HEK293 (cell line): ENCODE results near the gene TMEM158.

Source experiments
- CTCF ChIA-PET: fragments of 350-600 bp; formaldehyde crosslinking; extraction: SDS; loops from one replicate; lab custom pipeline; 2021; ENCODE audit warnings: antibody characterized with exemption; lab: Yijun Ruan, JAX
- POLR2A ChIA-PET: fragments of 300-600 bp; formaldehyde crosslinking; extraction: SDS; loops from one replicate; lab custom pipeline; 2020; ENCODE audit warnings: antibody characterized with exemption, inconsistent platforms; lab: Yijun Ruan, JAX
- H3K27ac ChIP-seq: fragments of 200-500 bp; sonication (Bioruptor generic); 2 replicates; pipeline ENCODE4 v1.5.1; 2014; ENCODE audit warnings: low read depth, low read length, control low read depth, inconsistent platforms; ENCODE audit errors: extremely low read depth
- H3K36me3 ChIP-seq, 2 experiments: fragments of 200-500 bp in 1 of 2; sonication (Bioruptor generic) in 1 of 2; 1 replicate in 1 of 2; 2 replicates in 1 of 2; pipeline ENCODE4 v1.5.1; 2014 to 2017; ENCODE audit warnings: inconsistent platforms in 2 of 2, low read length in 2 of 2; ENCODE audit not compliant: control insufficient read depth in 2 of 2, insufficient read depth in 1 of 2
- H3K4me1 ChIP-seq: fragments of 200-500 bp; sonication (Bioruptor generic); 2 replicates; pipeline ENCODE4 v1.5.1; 2014; ENCODE audit warnings: mild to moderate bottlenecking, low read length, inconsistent platforms; ENCODE audit not compliant: control insufficient read depth, insufficient read depth
- H3K4me3 ChIP-seq: 2 replicates; pipeline ENCODE4 v1.5.1; 2011; ENCODE audit warnings: low read depth, mild to moderate bottlenecking, control low read depth, low read length, moderate library complexity
- H3K9me3 ChIP-seq: fragments of 200-500 bp; sonication (Bioruptor generic); 2 replicates; pipeline ENCODE4 v1.5.1; 2014; ENCODE audit warnings: low read depth, low read length, inconsistent platforms; ENCODE audit not compliant: control insufficient read depth, insufficient read depth
- GLIS2 ChIP-seq: fragments of 450-650 bp; formaldehyde crosslinking; IDR thresholded peaks from 2 replicates; pipeline ENCODE4 v1.5.1; 2016; ENCODE audit warnings: missing biosample characterization, missing genetic modification characterization
- INSM2 ChIP-seq: fragments of 450-650 bp; formaldehyde crosslinking; IDR thresholded peaks from 2 replicates; pipeline ENCODE4 v1.5.1; 2016; ENCODE audit warnings: missing biosample characterization, missing genetic modification characterization
- MYNN ChIP-seq: fragments of 450-650 bp; formaldehyde crosslinking; IDR thresholded peaks from 2 replicates; pipeline ENCODE4 v1.5.1; 2016; ENCODE audit warnings: missing biosample characterization, missing genetic modification characterization, borderline replicate concordance
- TSHZ1 ChIP-seq: fragments of 450-650 bp; formaldehyde crosslinking; IDR thresholded peaks from 2 replicates; pipeline ENCODE4 v1.5.1; 2016; ENCODE audit warnings: missing biosample characterization, missing genetic modification characterization, borderline replicate concordance
- ZBTB7A ChIP-seq: fragments of 450-650 bp; formaldehyde crosslinking; IDR thresholded peaks from 2 replicates; pipeline ENCODE4 v1.5.1; 2016; ENCODE audit warnings: low read depth, missing biosample characterization, missing genetic modification characterization
- ZNF10 ChIP-seq: fragments of 450-650 bp; formaldehyde crosslinking; IDR thresholded peaks from 2 replicates; pipeline ENCODE4 v1.5.1; 2017; ENCODE audit warnings: missing biosample characterization, missing genetic modification characterization
- ZNF114 ChIP-seq: fragments of 450-650 bp; formaldehyde crosslinking; IDR thresholded peaks from 2 replicates; pipeline ENCODE4 v1.5.0; 2017; ENCODE audit warnings: missing biosample characterization, missing genetic modification characterization
- ZNF133 ChIP-seq: fragments of 450-650 bp; formaldehyde crosslinking; IDR thresholded peaks from 2 replicates; pipeline ENCODE4 v1.5.1; 2016; ENCODE audit warnings: missing biosample characterization, missing genetic modification characterization
- ZNF16 ChIP-seq: fragments of 450-650 bp; formaldehyde crosslinking; IDR thresholded peaks from 2 replicates; pipeline ENCODE4 v1.5.1; 2016; ENCODE audit warnings: low read depth, missing biosample characterization, missing genetic modification characterization
- ZNF274 ChIP-seq, 2 experiments: fragments of 200-500 bp in 1 of 2; fragments of 450-650 bp in 1 of 2; sonication (Bioruptor generic) in 1 of 2; formaldehyde crosslinking in 1 of 2; IDR thresholded peaks; 2 replicates each; pipeline versions ENCODE4 v1.5.1 to v1.6.1; 2014 to 2016; ENCODE audit warnings: borderline replicate concordance in 1 of 2, inconsistent platforms in 1 of 2, low read length in 1 of 2, missing biosample characterization in 1 of 2, missing genetic modification characterization in 1 of 2
- ZNF324 ChIP-seq: fragments of 450-650 bp; formaldehyde crosslinking; IDR thresholded peaks from 2 replicates; pipeline ENCODE4 v1.5.1; 2016; ENCODE audit warnings: missing biosample characterization, missing genetic modification characterization
- ZNF354C ChIP-seq: fragments of 450-650 bp; formaldehyde crosslinking; IDR thresholded peaks from 2 replicates; pipeline ENCODE4 v1.5.1; 2016; ENCODE audit warnings: missing biosample characterization, missing genetic modification characterization, low read depth, borderline replicate concordance
- ZNF394 ChIP-seq: fragments of 450-650 bp; formaldehyde crosslinking; IDR thresholded peaks from 2 replicates; pipeline ENCODE4 v1.5.1; 2016; ENCODE audit warnings: missing biosample characterization, missing genetic modification characterization, mild to moderate bottlenecking, moderate library complexity, borderline replicate concordance
- ZNF423 ChIP-seq: fragments of 450-650 bp; formaldehyde crosslinking; IDR thresholded peaks from 2 replicates; pipeline ENCODE4 v1.5.1; 2016; ENCODE audit warnings: missing biosample characterization, missing genetic modification characterization
- ZNF544 ChIP-seq: fragments of 450-650 bp; formaldehyde crosslinking; IDR thresholded peaks from 2 replicates; pipeline ENCODE4 v1.5.0; 2017; ENCODE audit warnings: missing biosample characterization, missing genetic modification characterization
- ZNF596 ChIP-seq: fragments of 450-650 bp; IDR thresholded peaks from 2 replicates; pipeline ENCODE4 v1.5.0; 2018; ENCODE audit warnings: missing biosample characterization, mild to moderate bottlenecking, missing genetic modification characterization, moderate library complexity
- ZNF768 ChIP-seq: fragments of 450-650 bp; formaldehyde crosslinking; IDR thresholded peaks from 2 replicates; pipeline ENCODE4 v1.5.1; 2018; ENCODE audit warnings: missing biosample characterization, mild to moderate bottlenecking, missing genetic modification characterization
- ZNF792 ChIP-seq: fragments of 450-650 bp; formaldehyde crosslinking; IDR thresholded peaks from 2 replicates; pipeline ENCODE4 v1.5.1; 2016; ENCODE audit warnings: missing biosample characterization, missing genetic modification characterization
- TF ChIP-seq, protein P1 (sequence below): fragments of 450-650 bp; formaldehyde crosslinking; IDR thresholded peaks from 2 replicates; pipeline ENCODE4 v1.5.1; 2016; ENCODE audit warnings: missing biosample characterization, missing genetic modification characterization
- TF ChIP-seq, protein P2 (sequence below): fragments of 450-650 bp; formaldehyde crosslinking; IDR thresholded peaks from 2 replicates; pipeline ENCODE4 v1.5.1; 2017; ENCODE audit warnings: missing biosample characterization, missing genetic modification characterization
- TF ChIP-seq, protein P3 (sequence below): fragments of 450-650 bp; formaldehyde crosslinking; IDR thresholded peaks from 2 replicates; pipeline ENCODE4 v1.5.1; 2016; ENCODE audit warnings: missing biosample characterization, missing genetic modification characterization

TMEM158 gene

DNA sequence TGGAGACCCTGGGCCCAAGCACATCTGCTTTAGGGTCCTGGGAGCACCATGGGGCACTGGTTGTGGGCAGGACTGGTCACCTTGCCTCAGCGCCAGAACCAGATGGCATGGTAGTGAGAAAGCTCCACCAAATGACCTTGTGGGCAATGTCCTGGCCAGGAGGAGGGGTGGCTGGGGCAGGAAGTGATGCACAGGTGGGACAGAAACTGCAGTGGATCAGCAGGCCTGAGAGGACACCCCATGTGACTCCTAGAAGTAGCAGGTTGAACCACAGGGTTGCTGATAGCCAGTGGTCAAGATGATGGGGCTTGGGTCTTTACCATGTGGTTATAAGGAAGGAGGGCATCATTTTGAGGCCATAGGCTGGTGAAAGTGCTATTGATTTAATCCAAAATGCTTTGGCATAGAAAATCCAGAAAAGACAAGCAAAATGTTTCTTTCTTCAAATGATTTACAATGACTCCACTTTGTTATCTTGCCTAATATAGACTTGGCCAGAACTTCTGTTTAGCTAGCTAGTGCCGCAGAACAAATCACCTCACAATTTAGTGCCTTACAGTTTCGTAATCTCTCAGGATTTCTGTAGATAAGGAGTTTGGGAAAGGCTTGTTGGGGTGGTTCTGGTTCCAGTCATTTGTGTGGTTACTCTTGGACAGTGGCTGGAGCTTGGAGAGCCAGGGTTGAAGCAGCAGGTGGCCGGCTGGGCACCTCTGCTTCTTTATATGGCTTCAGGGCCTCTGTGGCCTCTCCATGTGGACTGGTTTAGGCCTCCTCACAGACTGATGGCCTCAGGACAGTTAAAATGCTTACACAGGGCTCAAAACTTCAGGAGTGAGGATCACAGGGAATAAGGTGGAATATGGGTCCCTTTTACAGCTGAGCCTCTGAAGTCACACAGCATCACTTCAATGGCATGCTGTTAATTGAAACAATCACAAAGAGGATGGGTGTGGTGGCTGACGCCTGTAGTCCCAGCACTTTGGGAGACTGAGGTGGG lies 27.5 kb downstream of the TMEM158 start:
- TF ChIP-seq ZNF324 (tag by site-specific recombination) (no peak), ZNF354C (tag by site-specific recombination) (no peak), ZNF16 (no peak)
- TF ChIP-seq, protein P1, sequence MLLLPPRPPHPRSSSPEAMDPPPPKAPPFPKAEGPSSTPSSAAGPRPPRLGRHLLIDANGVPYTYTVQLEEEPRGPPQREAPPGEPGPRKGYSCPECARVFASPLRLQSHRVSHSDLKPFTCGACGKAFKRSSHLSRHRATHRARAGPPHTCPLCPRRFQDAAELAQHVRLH (tag by site-specific recombination), result no peak
- TF ChIP-seq, protein P2, sequence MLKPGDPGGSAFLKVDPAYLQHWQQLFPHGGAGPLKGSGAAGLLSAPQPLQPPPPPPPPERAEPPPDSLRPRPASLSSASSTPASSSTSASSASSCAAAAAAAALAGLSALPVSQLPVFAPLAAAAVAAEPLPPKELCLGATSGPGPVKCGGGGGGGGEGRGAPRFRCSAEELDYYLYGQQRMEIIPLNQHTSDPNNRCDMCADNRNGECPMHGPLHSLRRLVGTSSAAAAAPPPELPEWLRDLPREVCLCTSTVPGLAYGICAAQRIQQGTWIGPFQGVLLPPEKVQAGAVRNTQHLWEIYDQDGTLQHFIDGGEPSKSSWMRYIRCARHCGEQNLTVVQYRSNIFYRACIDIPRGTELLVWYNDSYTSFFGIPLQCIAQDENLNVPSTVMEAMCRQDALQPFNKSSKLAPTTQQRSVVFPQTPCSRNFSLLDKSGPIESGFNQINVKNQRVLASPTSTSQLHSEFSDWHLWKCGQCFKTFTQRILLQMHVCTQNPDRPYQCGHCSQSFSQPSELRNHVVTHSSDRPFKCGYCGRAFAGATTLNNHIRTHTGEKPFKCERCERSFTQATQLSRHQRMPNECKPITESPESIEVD (tag by site-specific recombination), result no peak
- Histone ChIP-seq H3K27ac (no peak overlapping the region), H3K36me3 (no peaks in the 10 kb centered on the region), H3K4me1 (no peaks in the 10 kb centered on the region), H3K4me3 (no peak overlapping the region), H3K9me3 (no peaks in the 10 kb centered on the region)
- ChIA-PET CTCF (interaction anchor here (0.6 to 1.3 kb wide), 3 partner anchors 11 to 344 kb away, joined by 4 to 5 read pairs (median 5); no protein-coding TSS in a partner anchor), POLR2A (no interaction called here)

DNA sequence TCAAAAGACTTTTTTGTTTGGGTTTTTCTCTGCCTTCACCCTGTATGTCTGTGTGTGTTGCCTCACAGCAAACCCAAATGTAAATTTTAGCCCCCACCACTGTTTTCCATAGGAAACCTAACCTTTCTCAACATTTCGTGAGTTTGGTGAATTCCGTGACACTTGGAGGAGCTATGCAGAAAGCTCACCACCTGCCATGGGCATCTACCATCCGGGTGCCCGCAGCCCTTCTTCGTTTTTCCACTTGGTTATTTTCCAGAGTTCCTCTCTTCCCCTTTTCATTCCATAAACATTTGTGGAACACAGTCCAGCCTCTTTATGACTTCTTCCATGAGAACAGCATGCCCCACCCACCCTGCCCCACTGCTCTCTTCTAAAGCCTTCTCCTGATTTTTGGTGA lies 31.3 kb downstream of the TMEM158 start:
- Histone ChIP-seq H3K4me1 (no peaks in the 10 kb centered on the region), H3K36me3 (no peaks in the 10 kb centered on the region), H3K4me3 (no peak overlapping the region), H3K27ac (no peak overlapping the region), H3K9me3 (no peaks in the 10 kb centered on the region)
- ChIA-PET POLR2A (no interaction called here), CTCF (interaction anchor here (0.6 to 1.2 kb wide), 3 partner anchors 15 to 464 kb away, joined by 3 to 4 read pairs (median 3); no protein-coding TSS in a partner anchor)
- TF ChIP-seq GLIS2 (tag by site-specific recombination) (no peak), ZNF10 (tag by site-specific recombination) (no peak), ZNF792 (tag by site-specific recombination) (no peak), ZBTB7A (tag by site-specific recombination) (no peak), ZNF114 (tag by site-specific recombination) (no peak), ZNF274 (IDR thresholded peaks at IDR 0.05; ENCODE audit: low read length) (no peak), ZNF274 (tag by site-specific recombination; IDR thresholded peaks at IDR 0.05; ENCODE audit: borderline replicate concordance) (no peak), ZNF394 (tag by site-specific recombination) (no peak), TSHZ1 (no peak), ZNF133 (no peak), ZNF423 (tag by site-specific recombination) (no peak), ZNF544 (tag by site-specific recombination) (no peak), MYNN (no peak), ZNF596 (tag by site-specific recombination) (no peak), INSM2 (tag by site-specific recombination) (no peak), ZNF768 (tag by site-specific recombination) (no peak)
- TF ChIP-seq, protein P1 (tag by site-specific recombination), result no peak
- TF ChIP-seq, protein P3, sequence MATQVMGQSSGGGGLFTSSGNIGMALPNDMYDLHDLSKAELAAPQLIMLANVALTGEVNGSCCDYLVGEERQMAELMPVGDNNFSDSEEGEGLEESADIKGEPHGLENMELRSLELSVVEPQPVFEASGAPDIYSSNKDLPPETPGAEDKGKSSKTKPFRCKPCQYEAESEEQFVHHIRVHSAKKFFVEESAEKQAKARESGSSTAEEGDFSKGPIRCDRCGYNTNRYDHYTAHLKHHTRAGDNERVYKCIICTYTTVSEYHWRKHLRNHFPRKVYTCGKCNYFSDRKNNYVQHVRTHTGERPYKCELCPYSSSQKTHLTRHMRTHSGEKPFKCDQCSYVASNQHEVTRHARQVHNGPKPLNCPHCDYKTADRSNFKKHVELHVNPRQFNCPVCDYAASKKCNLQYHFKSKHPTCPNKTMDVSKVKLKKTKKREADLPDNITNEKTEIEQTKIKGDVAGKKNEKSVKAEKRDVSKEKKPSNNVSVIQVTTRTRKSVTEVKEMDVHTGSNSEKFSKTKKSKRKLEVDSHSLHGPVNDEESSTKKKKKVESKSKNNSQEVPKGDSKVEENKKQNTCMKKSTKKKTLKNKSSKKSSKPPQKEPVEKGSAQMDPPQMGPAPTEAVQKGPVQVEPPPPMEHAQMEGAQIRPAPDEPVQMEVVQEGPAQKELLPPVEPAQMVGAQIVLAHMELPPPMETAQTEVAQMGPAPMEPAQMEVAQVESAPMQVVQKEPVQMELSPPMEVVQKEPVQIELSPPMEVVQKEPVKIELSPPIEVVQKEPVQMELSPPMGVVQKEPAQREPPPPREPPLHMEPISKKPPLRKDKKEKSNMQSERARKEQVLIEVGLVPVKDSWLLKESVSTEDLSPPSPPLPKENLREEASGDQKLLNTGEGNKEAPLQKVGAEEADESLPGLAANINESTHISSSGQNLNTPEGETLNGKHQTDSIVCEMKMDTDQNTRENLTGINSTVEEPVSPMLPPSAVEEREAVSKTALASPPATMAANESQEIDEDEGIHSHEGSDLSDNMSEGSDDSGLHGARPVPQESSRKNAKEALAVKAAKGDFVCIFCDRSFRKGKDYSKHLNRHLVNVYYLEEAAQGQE (tag by site-specific recombination), result no peak
